Upper lobe of right lung (tissue), 1 donor: ENCODE results near the gene SORBS1. TPM values are rescaled to one million over a fixed set of nuclear protein-coding genes. Genes with fewer than 3 reads are reported as not detected.
A peak's percentile ranks its signal among the peaks of the same experiment; 100 is the strongest.

Source experiments
- ATAC-seq: fragments of 200-7000 bp; cut with Tn5 transposase; one replicate; pipeline ENCODE4 v1.9.1; 2020; ENCODE audit warnings: mild to moderate bottlenecking, moderate library complexity
- DNase-seq: peaks from one replicate; pipeline ENCODE4 v3.0.0-alpha.2; 2020
- H3K27ac ChIP-seq: fragments of 200-600 bp; one replicate; pipeline ENCODE4 v1.8.0; 2022
- H3K27me3 ChIP-seq: fragments of 200-600 bp; one replicate; pipeline ENCODE4 v1.8.0; 2022; ENCODE audit warnings: mild to moderate bottlenecking
- H3K36me3 ChIP-seq: fragments of 200-600 bp; one replicate; pipeline ENCODE4 v1.8.0; 2022
- H3K4me1 ChIP-seq: fragments of 200-600 bp; one replicate; pipeline ENCODE4 v1.8.0; 2022
- H3K4me3 ChIP-seq: fragments of 200-600 bp; one replicate; pipeline ENCODE4 v1.8.0; 2022; ENCODE audit warnings: mild to moderate bottlenecking
- H3K9me3 ChIP-seq: fragments of 200-600 bp; one replicate; pipeline ENCODE4 v1.8.0; 2022
- intact Hi-C: fragments of 100-400 bp; cut with DNase I; formaldehyde crosslinking; loops from one replicate; pipeline ENCODE4 v1.11.0; 2022
- total RNA-seq: library from RNA; stranded (reverse); fragmentation: NEBNext Ultra II Directional; extraction: Animal tissue kit (Norgen Biotek cat#: 25700); gene quantifications from one replicate; pipeline ENCODE4 v1.2.1, GENCODE V29; 2021
- TF ChIP-seq, protein P1 (sequence below): fragments of 200-600 bp; IDR thresholded peaks from one replicate; pipeline ENCODE4 v1.8.0; 2022; ENCODE audit warnings: antibody characterized with exemption
- donor health status: DM: no; HTN: yes; CAD: no; lungs with severe emphysema.

SORBS1 gene
- total RNA-seq, 1 donor from 2014 or later = 50.7 TPM

DNA sequence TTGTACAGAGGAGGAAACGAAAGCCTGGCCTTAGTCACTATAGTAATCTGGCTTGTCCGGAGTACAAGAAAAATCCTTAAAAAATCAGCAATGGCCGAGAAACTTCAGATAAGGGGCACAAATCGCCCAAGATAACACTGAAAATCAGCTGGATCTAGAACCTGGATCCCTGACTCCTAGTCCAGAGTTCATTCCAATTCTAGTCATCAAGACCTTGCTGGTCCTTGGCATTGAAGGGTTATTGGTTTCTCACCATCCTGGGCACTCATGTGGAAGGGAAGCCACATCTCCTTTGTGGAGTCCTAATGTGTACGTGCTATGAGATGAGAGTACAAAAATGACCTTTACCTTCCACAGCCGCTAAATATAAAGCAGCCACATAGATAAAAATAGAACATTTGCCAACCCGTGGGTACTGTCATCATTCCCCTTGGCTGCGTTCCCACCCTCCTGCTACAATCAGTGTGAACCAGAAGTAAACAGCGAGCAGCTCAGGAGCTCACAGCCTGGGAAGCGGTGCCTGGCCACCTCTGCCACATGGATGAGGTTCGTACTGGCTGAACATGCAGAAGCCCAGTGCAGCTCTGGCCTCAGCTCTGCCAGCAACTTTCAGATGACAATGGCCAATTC is 154.4 kb downstream of the SORBS1 start:
- no peak overlapping the region for H3K4me3 ChIP-seq
- peak; percentile 64 for ATAC-seq
- peaks cover 43% of the 10 kb centered on the region for H3K4me1 ChIP-seq
- no peaks in the 10 kb centered on the region for H3K9me3 ChIP-seq
- H3K27me3 ChIP-seq = no peaks in the 10 kb centered on the region
- DNase-seq = peak; percentile 68
- intact Hi-C loops = no loop called here
- H3K36me3 ChIP-seq = no peaks in the 10 kb centered on the region
- TF ChIP-seq, protein P1, sequence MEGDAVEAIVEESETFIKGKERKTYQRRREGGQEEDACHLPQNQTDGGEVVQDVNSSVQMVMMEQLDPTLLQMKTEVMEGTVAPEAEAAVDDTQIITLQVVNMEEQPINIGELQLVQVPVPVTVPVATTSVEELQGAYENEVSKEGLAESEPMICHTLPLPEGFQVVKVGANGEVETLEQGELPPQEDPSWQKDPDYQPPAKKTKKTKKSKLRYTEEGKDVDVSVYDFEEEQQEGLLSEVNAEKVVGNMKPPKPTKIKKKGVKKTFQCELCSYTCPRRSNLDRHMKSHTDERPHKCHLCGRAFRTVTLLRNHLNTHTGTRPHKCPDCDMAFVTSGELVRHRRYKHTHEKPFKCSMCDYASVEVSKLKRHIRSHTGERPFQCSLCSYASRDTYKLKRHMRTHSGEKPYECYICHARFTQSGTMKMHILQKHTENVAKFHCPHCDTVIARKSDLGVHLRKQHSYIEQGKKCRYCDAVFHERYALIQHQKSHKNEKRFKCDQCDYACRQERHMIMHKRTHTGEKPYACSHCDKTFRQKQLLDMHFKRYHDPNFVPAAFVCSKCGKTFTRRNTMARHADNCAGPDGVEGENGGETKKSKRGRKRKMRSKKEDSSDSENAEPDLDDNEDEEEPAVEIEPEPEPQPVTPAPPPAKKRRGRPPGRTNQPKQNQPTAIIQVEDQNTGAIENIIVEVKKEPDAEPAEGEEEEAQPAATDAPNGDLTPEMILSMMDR = no peak
- no peak overlapping the region for H3K27ac ChIP-seq

DNA sequence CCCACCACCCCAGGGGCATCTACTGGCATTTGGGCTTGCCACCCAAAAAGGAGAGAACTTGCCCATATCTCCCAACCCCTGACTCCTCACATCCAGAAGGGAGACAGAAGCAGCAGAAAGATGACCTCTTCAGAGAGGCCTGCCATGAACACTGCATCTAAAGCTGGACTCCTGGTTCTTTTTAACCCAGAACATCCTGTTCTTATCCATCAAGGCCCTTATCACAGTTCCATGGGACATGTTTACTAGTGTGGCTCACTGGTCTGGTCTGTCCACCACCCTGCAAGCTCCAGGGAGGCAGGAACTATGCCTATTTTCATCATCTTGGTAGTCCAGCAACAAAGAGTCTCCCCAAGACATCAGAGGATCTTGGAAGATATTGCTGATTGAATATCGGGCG is 155.5 kb downstream of the SORBS1 start:
- ATAC-seq (no peak), DNase-seq (no peak)
- Histone ChIP-seq H3K4me3 (no peak overlapping the region), H3K36me3 (no peaks in the 10 kb centered on the region), H3K27ac (no peak overlapping the region), H3K27me3 (no peaks in the 10 kb centered on the region), H3K9me3 (no peaks in the 10 kb centered on the region), H3K4me1 (peaks cover 43% of the 10 kb centered on the region)
- TF ChIP-seq, protein P1 = no peak
- intact Hi-C loops = no loop called here

DNA sequence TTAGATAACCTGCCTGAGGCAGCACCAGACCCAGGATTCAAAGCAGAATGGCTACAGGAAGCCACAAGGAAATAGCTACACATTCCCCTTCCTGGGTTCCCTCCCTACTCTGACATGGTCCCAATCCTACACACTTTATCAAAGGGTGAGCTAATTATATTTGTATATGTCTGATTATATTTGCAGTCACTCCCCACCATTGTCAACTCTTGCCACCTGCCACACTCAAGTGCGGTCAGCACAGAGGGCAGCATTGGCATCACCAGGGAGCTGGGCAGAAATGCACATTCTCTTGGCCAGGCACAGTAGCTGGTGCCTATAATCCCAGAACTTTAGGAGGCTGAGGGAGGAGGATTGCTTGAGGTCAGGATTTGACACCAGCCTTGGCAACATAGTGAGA is 156.3 kb downstream of the SORBS1 start:
- intact Hi-C loops = no loop called here
- peaks cover 41% of the 10 kb centered on the region for H3K4me1 ChIP-seq
- no peak overlapping the region for H3K4me3 ChIP-seq
- H3K36me3 ChIP-seq = no peaks in the 10 kb centered on the region
- H3K9me3 ChIP-seq = no peaks in the 10 kb centered on the region
- ATAC-seq (no peak), DNase-seq (no peak)
- H3K27me3 ChIP-seq = no peaks in the 10 kb centered on the region
- TF ChIP-seq, protein P1 = no peak
- no peak overlapping the region for H3K27ac ChIP-seq

DNA sequence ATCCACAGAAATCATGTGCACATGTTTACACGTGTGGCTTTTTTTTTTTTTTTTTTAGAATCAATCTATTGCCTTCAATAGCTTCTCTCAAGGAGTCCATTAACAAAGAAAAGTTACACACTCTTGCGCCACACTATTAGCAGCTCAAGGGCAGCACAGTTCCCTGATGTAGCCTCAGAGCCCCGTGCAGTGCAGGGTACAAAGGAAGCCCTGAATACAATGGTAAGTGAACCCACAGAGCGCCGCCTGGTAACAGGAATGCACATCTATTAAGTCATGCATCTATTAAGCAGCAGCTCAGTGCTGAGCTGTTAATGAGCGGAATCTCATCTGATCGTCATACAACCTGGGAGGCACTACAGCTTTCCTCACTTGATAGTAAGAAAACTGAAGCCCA is 156.7 kb downstream of the SORBS1 start:
- Histone ChIP-seq H3K27me3 (no peaks in the 10 kb centered on the region), H3K36me3 (no peaks in the 10 kb centered on the region), H3K4me1 (peaks cover 37% of the 10 kb centered on the region), H3K27ac (no peak overlapping the region), H3K9me3 (no peaks in the 10 kb centered on the region), H3K4me3 (no peak overlapping the region)
- TF ChIP-seq, protein P1 = no peak
- intact Hi-C loops = no loop called here
- peak; percentile 31 for ATAC-seq
- DNase-seq = no peak

DNA sequence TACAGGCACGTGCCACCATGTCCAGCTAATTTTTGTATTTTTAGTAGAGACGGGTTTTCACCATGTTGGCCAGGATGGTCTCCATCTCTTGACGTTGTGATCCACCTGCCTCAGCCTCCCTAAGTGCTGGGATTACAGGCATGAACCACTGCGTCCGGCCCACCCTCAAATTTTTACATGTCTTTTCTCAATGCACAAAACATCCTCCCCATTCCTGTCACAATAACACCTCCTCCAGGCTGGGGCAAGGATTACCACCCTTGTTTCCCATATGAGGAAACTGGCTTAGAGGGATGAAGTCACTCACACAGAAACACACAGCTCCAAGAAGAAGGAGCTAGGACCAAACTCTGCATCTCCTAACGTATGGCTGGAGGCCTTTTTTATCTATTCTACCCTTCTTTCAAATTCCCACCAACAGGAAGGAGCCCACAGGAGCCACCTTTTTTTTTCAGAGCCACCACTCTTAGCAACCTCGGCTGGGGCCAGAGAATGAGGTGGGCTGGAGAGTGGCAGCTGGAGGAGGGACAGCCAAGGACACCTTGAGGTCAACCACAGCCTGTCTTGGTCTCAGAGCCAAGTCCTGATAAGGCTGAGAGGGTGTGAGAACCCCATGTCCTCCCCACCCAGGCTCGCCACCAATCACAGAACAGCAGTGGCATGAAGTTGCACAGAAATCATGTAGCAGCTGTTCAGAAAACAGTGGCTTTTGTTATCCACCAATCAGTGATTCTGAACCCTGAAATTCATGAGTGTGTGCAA is 157.3 kb downstream of the SORBS1 start:
- peaks cover 31% of the 10 kb centered on the region for H3K4me1 ChIP-seq

More for the DNA sequence above, 157.3 kb downstream of the SORBS1 start:
- no peaks in the 10 kb centered on the region for H3K27me3 ChIP-seq
- no peak overlapping the region for H3K4me3 ChIP-seq
- DNase-seq (no peak), ATAC-seq (peak; percentile 2)
- no peaks in the 10 kb centered on the region for H3K9me3 ChIP-seq
- H3K36me3 ChIP-seq = peaks cover 1% of the 10 kb centered on the region
- TF ChIP-seq, protein P1 = no peak
- intact Hi-C loops = no loop called here
- no peak overlapping the region for H3K27ac ChIP-seq
